NCI-H345 (cell line): Measurements from ENCODE around the gene RRP1.

Experiments used
- DNase-seq: peaks from one replicate; lab custom pipeline; 2025; lab: John Stamatoyannopoulos, UW

Gene RRP1

GRCh38 chr21:43777953-43778352, 11.4 kb upstream of the RRP1 start:
- DNase-seq = no peak

- DNase-seq = no peak
Measured at GRCh38 chr21:43778469-43779335, 10.7 kb upstream of the RRP1 start.

GRCh38 chr21:43779660-43780059, 9.7 kb upstream of the RRP1 start:
- no peak for DNase-seq

- no peak for DNase-seq
Measured at GRCh38 chr21:43781846-43782245, 7.5 kb upstream of the RRP1 start.

- DNase-seq = no peak
Measured at GRCh38 chr21:43782431-43783097, 6.8 kb upstream of the RRP1 start.

DNA sequence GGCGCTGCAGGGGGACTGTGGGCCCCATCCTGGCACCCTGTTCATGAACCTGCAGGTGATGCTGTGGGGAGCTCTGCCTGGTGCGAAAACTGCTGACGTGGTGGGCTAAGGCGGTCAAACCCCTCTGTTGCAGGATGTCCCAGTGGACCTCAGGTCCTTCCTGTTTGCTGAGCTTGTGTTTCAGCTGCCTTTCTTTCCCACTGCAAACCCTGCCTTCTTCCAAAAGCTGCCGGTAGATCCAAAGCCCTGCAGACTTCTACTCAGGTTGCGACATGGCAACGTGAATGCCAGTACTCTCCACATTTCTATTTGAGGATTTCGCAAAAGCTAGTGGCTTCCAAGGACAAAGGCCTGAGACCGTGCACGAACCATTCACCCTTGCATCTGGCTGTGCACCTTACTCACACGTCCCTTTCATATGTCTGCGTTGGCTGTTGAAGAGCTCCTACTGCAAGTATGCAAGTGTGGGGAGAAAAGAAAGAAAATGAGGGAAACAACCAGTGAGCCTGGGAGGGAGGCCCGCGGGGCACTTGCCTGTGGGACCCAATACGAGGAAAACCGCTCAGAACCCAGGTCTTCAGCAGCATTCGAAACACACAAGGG, 6.2 kb upstream of the RRP1 start:
- no peak for DNase-seq

DNA sequence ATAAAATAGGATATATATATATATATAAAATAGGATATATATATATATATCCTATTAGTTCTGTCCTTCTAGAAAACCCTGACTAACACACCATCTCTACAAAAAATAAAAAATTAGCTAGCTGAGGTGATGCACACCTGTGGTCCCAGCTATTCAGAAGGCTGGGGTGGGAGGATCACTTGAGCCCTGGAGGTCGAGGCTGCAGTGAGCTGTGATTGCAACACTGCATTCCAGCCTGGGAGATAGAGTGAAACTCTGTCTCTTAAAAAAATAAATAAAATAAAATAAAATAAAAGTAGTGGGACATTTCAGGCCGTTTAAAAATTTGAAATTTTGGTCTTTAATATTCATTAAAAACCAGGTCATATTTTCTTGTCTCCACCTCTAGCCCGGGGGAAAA, 4.2 kb upstream of the RRP1 start:
- DNase-seq = no peak

DNA sequence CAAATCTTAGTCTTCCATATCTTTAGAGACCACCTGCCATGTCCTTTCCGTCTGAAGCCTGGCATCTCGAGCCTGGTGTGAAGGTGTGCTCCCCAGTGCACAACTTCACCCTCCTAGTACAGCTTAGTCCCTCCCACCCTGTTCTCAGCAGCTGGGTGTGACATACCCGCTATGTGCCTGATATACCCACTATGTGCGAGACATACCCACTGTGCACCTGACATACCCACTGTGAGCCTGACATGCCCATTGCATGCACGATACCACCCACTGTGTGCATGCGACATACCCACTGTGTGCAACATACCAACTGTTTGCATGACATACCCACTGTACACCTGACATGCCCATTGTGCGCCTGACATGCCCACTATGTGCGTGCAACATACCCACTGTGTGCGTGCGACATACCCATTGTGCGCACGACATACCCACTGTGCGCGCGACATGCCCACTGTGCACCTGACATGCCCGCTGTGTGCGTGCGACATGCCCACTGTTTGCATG, 3.0 kb upstream of the RRP1 start:
- no peak for DNase-seq

- no peak for DNase-seq
Measured at GRCh38 chr21:43786807-43787440, 2.5 kb upstream of the RRP1 start.

DNA sequence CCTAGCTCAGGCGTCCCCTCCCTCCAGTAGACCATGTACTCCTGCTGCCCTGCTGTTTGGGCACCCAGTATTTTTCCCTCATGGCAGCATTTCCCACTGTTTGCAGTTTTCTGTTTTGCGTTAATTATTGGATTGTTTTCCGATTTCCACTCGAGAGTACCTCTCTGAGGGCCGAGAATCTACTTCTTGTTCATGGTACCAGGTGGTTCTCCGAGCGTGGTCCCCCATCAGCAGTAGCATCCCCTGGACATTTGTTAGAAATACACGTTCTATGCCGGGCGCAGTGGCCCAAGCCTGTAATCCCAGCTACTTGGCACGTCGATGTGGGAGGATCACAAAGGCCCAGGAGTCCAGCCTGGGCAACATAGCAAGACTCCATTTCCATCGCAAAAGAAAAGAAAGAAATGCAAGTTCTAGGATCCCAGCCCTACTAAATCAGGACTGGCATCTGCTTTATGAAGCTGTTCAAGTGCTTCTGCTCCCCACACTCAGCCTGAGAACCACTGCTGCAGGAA, 690 bp downstream of the RRP1 start:
- DNase-seq = no peak

DNA sequence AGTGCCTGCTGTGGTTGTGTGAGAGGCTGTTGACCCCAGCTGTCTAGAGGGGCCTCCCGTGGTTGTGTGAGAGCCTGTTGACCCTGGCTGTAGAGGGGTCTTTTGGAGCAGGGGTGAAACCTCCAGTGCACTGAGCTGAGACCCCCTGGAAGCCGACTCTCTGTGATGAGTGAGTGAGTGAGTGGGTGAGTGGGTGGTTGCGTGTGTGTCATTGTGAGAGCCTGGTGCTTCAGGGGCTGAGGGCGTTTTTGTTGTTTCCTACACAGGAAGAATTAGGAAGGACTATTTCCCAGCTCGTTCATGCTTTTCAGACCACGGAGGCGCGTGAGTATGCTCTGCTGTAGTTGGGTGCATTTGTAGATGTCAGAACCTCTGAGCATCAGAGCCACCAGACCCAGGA, 3.0 kb downstream of the RRP1 start:
- DNase-seq = no peak

- DNase-seq = no peak
Measured at GRCh38 chr21:43793243-43793642, 3.9 kb downstream of the RRP1 start.

- no peak for DNase-seq
Measured at GRCh38 chr21:43794311-43794710, 4.9 kb downstream of the RRP1 start.

DNA sequence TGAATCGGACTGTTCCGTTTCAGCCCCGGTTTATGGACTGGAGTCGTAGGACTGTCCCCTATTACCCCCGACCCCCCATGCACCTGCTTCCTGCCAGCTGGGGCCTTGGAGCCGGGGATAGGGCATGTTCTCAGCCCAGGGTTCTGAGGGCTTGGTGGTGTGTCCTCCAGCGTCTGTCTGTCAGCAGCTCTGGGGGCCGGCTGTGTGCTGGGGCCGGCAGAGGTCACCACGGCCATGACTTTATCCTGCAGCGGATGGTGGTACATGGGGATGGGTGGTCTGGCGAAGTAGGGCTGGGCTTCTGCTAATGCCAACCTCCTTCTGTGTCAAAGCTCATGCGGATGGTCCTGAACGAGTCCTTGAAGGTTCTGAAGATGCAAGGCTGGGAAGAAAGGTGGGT, 5.5 kb downstream of the RRP1 start:
- no peak for DNase-seq

- no peak for DNase-seq
Measured at GRCh38 chr21:43797415-43797814, 8.0 kb downstream of the RRP1 start.

- DNase-seq = no peak
Measured at GRCh38 chr21:43797925-43798715, 8.7 kb downstream of the RRP1 start.

DNA sequence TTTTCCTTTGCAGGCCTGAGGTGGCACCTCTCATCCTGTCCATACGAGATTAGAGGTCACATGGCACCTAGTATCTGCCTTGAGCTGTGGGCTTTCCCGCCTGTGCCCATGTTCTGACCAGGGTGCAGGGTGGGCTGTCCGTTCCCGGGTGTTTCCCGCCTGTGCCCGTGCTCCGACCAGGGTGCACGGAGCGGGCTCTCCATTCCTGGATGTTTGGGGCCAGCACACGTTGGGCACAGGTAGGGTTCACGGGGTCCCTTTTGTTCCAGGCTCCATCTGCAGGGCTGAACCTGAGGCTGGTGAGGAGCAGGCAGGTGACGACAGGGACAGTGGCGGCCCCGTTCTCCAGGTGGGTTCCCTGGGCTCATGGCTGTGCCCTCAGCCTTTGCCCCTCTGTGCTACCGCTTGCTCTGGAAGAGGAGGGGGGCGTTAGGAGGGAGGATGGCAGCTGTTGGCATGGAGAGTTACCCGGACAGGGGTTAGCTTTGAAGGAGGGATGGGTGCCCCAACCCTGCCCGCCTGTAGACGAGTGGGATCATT, 10.0 kb downstream of the RRP1 start:
- no peak for DNase-seq

DNA sequence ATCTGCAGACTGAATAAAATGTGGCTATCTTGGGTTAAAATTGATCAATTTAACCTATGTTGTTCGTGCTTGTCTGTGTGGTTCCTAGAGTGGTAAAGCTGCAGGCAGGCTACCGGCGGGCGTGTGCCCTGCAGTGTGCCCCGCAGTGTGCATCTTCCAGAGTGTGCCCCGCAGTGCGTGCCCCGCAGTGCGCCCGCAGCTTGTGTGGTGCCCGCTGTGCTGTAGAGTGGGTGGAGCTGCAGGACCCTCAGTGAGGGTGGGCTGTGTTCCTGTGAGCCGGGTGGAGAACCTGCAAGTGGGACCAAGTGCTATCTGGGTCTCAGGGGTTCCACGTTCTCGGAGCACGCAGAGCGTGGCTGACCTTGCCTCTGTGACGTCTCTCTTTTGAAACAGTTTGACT, 10.7 kb downstream of the RRP1 start:
- DNase-seq = no peak

DNA sequence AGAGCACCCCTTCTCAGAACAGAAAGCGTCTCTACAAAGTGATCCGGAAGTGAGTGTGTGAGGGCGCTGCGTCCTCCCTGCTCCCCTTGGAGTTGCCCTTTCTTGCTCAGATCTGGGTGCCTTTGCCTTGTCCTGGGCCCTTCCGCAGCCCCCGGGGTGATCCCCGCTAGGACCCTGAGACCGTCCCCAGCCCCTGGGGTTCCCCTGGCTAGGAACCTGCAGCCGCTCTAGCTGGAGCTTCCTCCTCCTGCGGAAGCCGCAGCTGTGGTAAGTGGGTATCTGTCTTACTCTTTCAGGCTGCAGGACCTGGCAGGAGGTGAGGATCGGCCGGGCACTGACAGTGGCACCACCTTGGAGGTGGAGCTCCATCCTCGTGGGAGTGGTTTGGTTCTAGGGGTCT, 11.2 kb downstream of the RRP1 start:
- no peak for DNase-seq

GRCh38 chr21:43801006-43801783, 11.8 kb downstream of the RRP1 start:
- no peak for DNase-seq
